ENCODE data around the gene BLTP3A.
"Not testable (repeated sequence)": the region's sequence is repeated elsewhere in the genome, so short reads cannot be mapped to it uniquely, and the experiment has no call there.

BLTP3A gene

DNA sequence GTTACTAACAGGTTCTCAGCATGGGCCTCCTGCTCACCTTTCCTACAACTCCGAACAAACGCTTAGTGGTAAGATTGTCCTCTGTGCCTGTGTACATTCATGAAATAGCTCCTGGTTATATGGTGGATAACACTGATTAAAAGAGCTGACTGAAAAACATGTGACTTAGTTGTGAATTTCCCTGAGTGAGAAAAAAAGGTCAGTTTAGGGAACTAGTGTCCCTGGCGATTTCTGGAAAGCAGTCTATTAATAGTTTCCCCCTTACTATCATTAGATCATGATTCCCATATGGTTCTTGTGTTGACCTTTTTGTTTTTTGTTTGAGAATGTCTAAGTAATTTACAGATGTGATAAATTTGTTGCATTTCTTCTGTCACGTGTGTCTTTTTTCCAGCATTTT is 18.9 kb upstream of the BLTP3A start:
- DNase-seq (ENCODE audit: extremely low read depth, low read depth): no peak
- H3K4me3 ChIP-seq (replicated peaks; ENCODE audit: low read depth, low read length): no peak overlapping the region
- TF ChIP-seq, protein P1, sequence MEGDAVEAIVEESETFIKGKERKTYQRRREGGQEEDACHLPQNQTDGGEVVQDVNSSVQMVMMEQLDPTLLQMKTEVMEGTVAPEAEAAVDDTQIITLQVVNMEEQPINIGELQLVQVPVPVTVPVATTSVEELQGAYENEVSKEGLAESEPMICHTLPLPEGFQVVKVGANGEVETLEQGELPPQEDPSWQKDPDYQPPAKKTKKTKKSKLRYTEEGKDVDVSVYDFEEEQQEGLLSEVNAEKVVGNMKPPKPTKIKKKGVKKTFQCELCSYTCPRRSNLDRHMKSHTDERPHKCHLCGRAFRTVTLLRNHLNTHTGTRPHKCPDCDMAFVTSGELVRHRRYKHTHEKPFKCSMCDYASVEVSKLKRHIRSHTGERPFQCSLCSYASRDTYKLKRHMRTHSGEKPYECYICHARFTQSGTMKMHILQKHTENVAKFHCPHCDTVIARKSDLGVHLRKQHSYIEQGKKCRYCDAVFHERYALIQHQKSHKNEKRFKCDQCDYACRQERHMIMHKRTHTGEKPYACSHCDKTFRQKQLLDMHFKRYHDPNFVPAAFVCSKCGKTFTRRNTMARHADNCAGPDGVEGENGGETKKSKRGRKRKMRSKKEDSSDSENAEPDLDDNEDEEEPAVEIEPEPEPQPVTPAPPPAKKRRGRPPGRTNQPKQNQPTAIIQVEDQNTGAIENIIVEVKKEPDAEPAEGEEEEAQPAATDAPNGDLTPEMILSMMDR (IDR thresholded peaks at IDR 0.05; ENCODE audit: low read depth, low read length, missing control alignments): no peak

DNA sequence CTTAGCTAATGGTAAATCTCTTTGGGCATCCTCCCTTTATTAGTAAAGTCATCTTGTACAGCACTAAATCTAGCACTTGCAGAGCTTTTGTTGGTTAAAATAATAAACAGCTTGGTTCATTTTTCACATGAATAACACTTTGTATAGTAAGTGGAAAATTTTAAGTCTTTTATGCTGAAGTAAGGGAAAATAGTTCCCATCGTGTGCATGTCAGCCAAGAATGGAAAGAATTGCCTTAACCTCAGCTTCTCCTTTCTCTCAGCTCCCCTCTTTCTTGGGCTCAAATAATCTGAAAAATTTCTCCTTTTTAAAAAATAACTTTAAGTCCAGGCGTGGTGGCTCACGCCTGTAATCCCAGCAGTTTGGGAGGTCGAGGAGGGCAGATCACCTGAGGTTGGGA is 18.0 kb upstream of the BLTP3A start:
- TF ChIP-seq, protein P1 (IDR thresholded peaks at IDR 0.05; ENCODE audit: low read depth, low read length, missing control alignments): no peak
- DNase-seq (ENCODE audit: extremely low read depth, low read depth): no peak
- H3K4me3 ChIP-seq (replicated peaks; ENCODE audit: low read depth, low read length): no peak overlapping the region

DNA sequence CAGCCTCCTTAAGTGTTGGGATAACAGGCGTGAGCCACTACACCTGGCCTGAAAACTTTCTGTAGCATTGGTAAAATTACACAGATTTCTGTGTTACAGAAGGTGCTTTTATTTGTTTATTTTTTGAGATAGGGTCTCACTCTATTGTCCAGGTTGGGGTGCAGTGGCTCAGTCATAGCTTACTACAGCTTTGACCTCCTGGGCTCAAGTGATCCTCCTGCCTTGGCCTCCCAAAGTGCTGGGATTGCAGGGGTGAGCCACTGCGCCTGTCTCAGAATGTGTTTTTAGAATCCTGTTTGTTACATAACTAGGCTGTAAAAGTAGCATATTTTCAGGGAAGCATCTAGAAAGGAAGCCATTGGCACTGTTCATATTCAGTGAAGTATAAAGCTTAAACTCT is 16.9 kb upstream of the BLTP3A start:
- no peak overlapping the region for H3K4me3 ChIP-seq (replicated peaks; ENCODE audit: low read depth, low read length)
- TF ChIP-seq, protein P1 (IDR thresholded peaks at IDR 0.05; ENCODE audit: low read depth, low read length, missing control alignments): no peak
- DNase-seq (ENCODE audit: extremely low read depth, low read depth): no peak

DNA sequence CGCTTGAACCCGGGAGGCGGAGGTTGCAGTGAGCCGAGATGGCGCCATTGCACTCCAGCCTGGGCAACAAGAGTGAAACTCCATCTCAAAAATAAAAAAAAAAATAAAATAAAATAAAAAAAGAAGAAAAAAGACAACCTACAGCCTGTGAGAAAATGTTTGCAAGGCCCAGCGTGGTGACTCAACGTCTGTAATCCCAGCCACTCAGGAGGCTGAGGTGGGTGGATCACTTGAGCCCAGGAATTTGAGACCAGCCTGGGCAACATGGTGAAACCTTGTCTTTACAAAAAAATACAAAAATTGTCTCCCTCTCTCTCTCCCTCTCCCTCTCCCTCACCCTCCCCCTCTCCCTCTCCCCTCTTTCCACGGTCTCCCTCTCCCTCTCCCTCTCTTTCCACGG is 6.5 kb upstream of the BLTP3A start:
- not testable (repeated sequence) for DNase-seq (ENCODE audit: extremely low read depth, low read depth); H3K4me3 ChIP-seq (replicated peaks; ENCODE audit: low read depth, low read length)

DNA sequence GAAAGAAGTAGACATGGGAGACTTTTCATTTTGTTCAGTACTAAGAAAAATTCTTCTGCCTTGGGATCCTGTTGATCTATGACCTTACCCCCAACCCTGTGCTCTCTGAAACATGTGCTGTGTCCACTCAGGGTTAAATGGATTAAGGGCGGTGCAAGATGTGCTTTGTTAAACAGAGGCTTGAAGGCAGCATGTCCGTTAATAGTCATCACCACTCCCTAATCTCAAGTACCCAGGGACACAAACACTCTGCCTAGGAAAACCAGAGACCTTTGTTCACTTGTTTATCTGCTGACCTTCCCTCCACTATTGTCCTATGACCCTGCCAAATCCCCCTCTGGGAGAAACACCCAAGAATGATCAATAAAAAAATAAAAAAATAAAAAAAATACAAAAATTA is 4.7 kb upstream of the BLTP3A start:
- not testable (repeated sequence) for H3K4me3 ChIP-seq (replicated peaks; ENCODE audit: low read depth, low read length); DNase-seq (ENCODE audit: extremely low read depth, low read depth)

DNA sequence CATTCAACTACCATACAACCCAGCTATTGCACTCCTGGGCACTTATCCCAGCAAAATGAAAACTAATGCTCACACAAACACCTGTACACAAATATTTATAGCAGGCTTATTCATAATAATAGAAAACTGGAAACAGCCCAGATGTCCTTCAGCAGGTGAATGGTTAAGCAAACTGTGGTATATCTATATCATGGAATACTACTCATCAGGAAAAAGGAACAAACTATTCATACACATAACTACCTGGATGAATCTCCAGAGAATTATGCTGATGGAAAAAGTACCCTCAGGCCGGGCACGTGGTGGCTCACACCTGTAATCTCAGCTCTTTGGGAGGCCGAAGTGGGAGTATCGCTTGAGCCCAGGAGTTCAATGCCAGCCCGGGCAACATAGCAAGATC is 3.8 kb upstream of the BLTP3A start:
- TF ChIP-seq, protein P1 (IDR thresholded peaks at IDR 0.05; ENCODE audit: low read depth, low read length, missing control alignments): no peak
- no peak overlapping the region for H3K4me3 ChIP-seq (replicated peaks; ENCODE audit: low read depth, low read length)
- no peak for DNase-seq (ENCODE audit: extremely low read depth, low read depth)

DNA sequence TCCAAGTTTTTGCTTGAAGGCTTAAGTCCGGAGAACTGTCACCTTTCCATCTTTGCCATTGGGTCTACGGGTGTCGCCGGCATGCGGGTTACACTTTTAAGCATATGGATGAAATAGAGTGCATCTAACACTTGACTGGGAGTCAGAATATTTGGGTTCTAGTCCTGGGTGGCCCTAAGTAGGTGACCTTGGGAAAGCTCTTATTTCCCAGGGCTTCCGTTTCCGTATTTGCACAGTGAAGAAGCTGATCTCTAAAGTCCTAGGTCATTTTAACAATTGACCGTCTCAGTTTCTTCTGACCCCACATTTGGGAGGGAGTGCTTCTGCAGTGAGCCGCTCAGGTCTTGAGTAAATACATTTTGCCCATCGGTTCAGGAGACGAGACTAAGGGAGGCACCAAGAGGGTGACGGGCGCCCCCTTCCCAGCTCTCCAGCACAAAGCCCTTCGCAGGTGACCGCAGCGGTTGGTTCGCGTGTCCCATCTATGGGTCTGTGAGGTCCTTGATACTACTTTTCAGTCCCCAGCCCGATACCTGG is 651 bp upstream of the BLTP3A start:
- DNase-seq (ENCODE audit: extremely low read depth, low read depth): no peak

More for the DNA sequence above, 651 bp upstream of the BLTP3A start:
- TF ChIP-seq, protein P1 (IDR thresholded peaks at IDR 0.05; ENCODE audit: low read depth, low read length, missing control alignments): peak; percentile 18
- H3K4me3 ChIP-seq (replicated peaks; ENCODE audit: low read depth, low read length): peak overlapping the region; percentile 78
